Spleen (tissue), 11 donors: ENCODE results near the gene CCNI. TPM values are rescaled to one million over a fixed set of nuclear protein-coding genes. Genes with fewer than 3 reads are reported as not detected.

Source experiments
- DNase-seq: peaks from one replicate; pipeline ENCODE4 v3.0.0-alpha.2; 2020
- H3K27ac ChIP-seq, 8 donors: fragments of 200-600 bp; sonication (generic) in 7 of 8; 1 replicate in 4 of 8; 2 replicates in 4 of 8; pipeline versions ENCODE4 v1.5.0 to v1.8.0; 2016 to 2021; ENCODE audit warnings: inconsistent platforms in 4 of 8, mild to moderate bottlenecking in 4 of 8, moderate library complexity in 1 of 8
- H3K27me3 ChIP-seq, 7 donors: fragments of 200-600 bp; sonication (generic) in 6 of 7; replicated peaks in 1 of 7; 1 replicate in 4 of 7; 2 replicates in 3 of 7; pipeline versions ENCODE4 v1.5.0 to v1.8.0; 2016 to 2021; ENCODE audit warnings: inconsistent platforms in 3 of 7, mild to moderate bottlenecking in 1 of 7
- H3K36me3 ChIP-seq, 6 donors: fragments of 200-600 bp; sonication (generic) in 5 of 6; 1 replicate in 4 of 6; 2 replicates in 2 of 6; pipeline versions ENCODE4 v1.5.0 to v1.8.0; 2016 to 2021; ENCODE audit warnings: inconsistent platforms in 2 of 6
- H3K4me1 ChIP-seq, 6 donors: fragments of 200-600 bp; sonication (generic) in 5 of 6; 1 replicate in 3 of 6; 2 replicates in 3 of 6; pipeline versions ENCODE4 v1.5.0 to v1.8.0; 2016 to 2021; ENCODE audit warnings: inconsistent platforms in 3 of 6
- H3K4me3 ChIP-seq, 8 donors: fragments of 200-600 bp; sonication (generic) in 7 of 8; 1 replicate in 4 of 8; 2 replicates in 4 of 8; pipeline versions ENCODE4 v1.5.0 to v1.8.0; 2016 to 2021; ENCODE audit warnings: inconsistent platforms in 4 of 8, mild to moderate bottlenecking in 4 of 8, moderate library complexity in 2 of 8
- H3K9me3 ChIP-seq, 8 donors: fragments of 200-600 bp; sonication (generic) in 7 of 8; 1 replicate in 4 of 8; 2 replicates in 4 of 8; pipeline versions ENCODE4 v1.5.0 to v1.8.0; 2016 to 2021; ENCODE audit warnings: inconsistent platforms in 4 of 8
- CTCF ChIP-seq, 11 experiments: fragments of 200-600 bp in 7 of 11; fragments of 450-650 bp in 4 of 11; sonication (generic) in 4 of 11; IDR thresholded peaks in 8 of 11; conservative IDR thresholded peaks in 3 of 11; 1 replicate in 7 of 11; 2 replicates in 4 of 11; pipeline versions ENCODE4 v1.4.0 to v1.8.0; 2016 to 2021; ENCODE audit warnings: antibody characterized with exemption in 11 of 11, inconsistent platforms in 4 of 11, mild to moderate bottlenecking in 1 of 11
- POLR2A ChIP-seq, 3 donors: fragments of 450-650 bp; IDR thresholded peaks; one replicate each; pipeline ENCODE4 v1.5.1; 2017; ENCODE audit warnings: antibody characterized with exemption in 3 of 3, mild to moderate bottlenecking in 1 of 3
- POLR2AphosphoS5 ChIP-seq, 3 donors: sonication (generic); formaldehyde crosslinking; IDR thresholded peaks; one replicate each; pipeline ENCODE4 v1.5.1; 2017; ENCODE audit warnings: antibody characterized with exemption in 3 of 3
- WGBS, 5 donors: extraction: QIAGEN DNeasy Blood & Tissue Kit in 3 of 5; methylation state at CpG; one replicate each; pipeline versions ENCODE4 v1.1.5 to v1.1.7; 2013 to 2018; 5-methylcytosine and 5-hydroxymethylcytosine counted together
- intact Hi-C: fragments of 100-400 bp; cut with DNase I; formaldehyde crosslinking; loops from one replicate; pipeline ENCODE4 v1.15.0; 2023; ENCODE audit warnings: low total_unique reads
- polyA plus RNA-seq, 3 donors: library from polyadenylated mRNA; stranded (reverse); fragments of 200-250 nt; gene quantifications; one replicate each; pipeline ENCODE4 v1.2.1, GENCODE V29; 2013
- total RNA-seq, 7 donors: library from RNA; depleted of rRNA in 3 of 7; stranded (reverse); fragments of >200 nt in 3 of 7; fragmentation: NEBNext Ultra II Directional in 4 of 7; extraction: Animal tissue kit (Norgen Biotek cat#: 25700) in 4 of 7; gene quantifications; one replicate each; pipeline versions ENCODE4 v1.1.0 to v1.2.1, GENCODE V29; 2016 to 2021
- donor health status: healthy with polysubstance abuse.
- donor health status: DM: no; HTN: no; CAD: no; lungs with moderate emphysema.
- donor health status: DM: no; HTN: no; CAD: no.
- donor health status: Bipolar disorder and iron deficiency.
- donor health status: healthy.
- donor health status: DM: no; HTN: no; CAD: no.
- donor health status: DM: yes; HTN: yes; CAD: no.

The CCNI gene
- total and polyA plus RNA-seq, 10 donors, result 88.8 to 312 (median 255) TPM

- no peaks in the 10 kb centered on the region for H3K27me3 ChIP-seq
- H3K9me3 ChIP-seq, result no peaks in the 10 kb centered on the region
- no peak overlapping the region for H3K27ac ChIP-seq
- TF ChIP-seq POLR2AphosphoS5 (IDR thresholded peaks at IDR 0.05) (no peak), CTCF (IDR thresholded peaks at IDR 0.05 in 8 of 11, conservative IDR thresholded peaks at IDR 0.05 in 3 of 11) (no peak), POLR2A (IDR thresholded peaks at IDR 0.05) (no peak)
- intact Hi-C loops, result no loop called here
- 82 to 94% (median 88%) methylated on average over 8 of the region's 8 CpGs for WGBS, 5 donors
- H3K4me3 ChIP-seq, result no peak overlapping the region
- H3K4me1 ChIP-seq, result peaks cover 0 to 28% (median 6%) of the 10 kb centered on the region in 6 donors
- DNase-seq, result no peak
- peaks cover 0 to 53% (median 17%) of the 10 kb centered on the region in 6 donors for H3K36me3 ChIP-seq
Measured at GRCh38 chr4:76998251-76998901, 77.4 kb downstream of the CCNI start.

GRCh38 chr4:76997532-76997931, 78.3 kb downstream of the CCNI start:
- no peak for DNase-seq
- H3K4me3 ChIP-seq, result no peak overlapping the region
- H3K27ac ChIP-seq, result no peak overlapping the region
- H3K9me3 ChIP-seq, result no peaks in the 10 kb centered on the region
- H3K4me1 ChIP-seq, result peaks cover 0 to 28% (median 9%) of the 10 kb centered on the region in 6 donors
- intact Hi-C loops, result no loop called here
- peaks cover 0 to 53% (median 17%) of the 10 kb centered on the region in 6 donors for H3K36me3 ChIP-seq
- TF ChIP-seq CTCF (IDR thresholded peaks at IDR 0.05 in 8 of 11, conservative IDR thresholded peaks at IDR 0.05 in 3 of 11) (no peak), POLR2A (IDR thresholded peaks at IDR 0.05) (no peak), POLR2AphosphoS5 (IDR thresholded peaks at IDR 0.05) (no peak)
- WGBS, 5 donors, result 95 to 99% (median 98%) methylated on average over 5 of the region's 5 CpGs
- no peaks in the 10 kb centered on the region for H3K27me3 ChIP-seq

Other genes starting within 250 kb of the CCNI start
- under 1 TPM in 3 of 7 donors, not detected in 4; 0.09 to 0.20 (median 0.19) TPM for gene SOWAHB, start 177.8 kb downstream of the CCNI start, total RNA-seq
- gene SOWAHB, start 177.8 kb downstream of the CCNI start, polyA plus RNA-seq, result not detected
- gene SEPTIN11, start 126.2 kb downstream of the CCNI start, total RNA-seq, result 10 to 100 TPM; 40.7 to 91.9 (median 57.2) TPM
- gene SEPTIN11, start 126.2 kb downstream of the CCNI start, polyA plus RNA-seq, result 10 to 100 TPM in 2 of 3 donors, 1 to 10 TPM in 1; 9.7 to 15.6 (median 10.5) TPM
- gene CCNG2, start 81.2 kb upstream of the CCNI start, total RNA-seq, result 100 to 1,000 TPM in 1 of 7 donors, 10 to 100 TPM in 6; 50.6 to 106 (median 61.6) TPM
- 10 to 100 TPM; 20.2 to 24.9 (median 24.6) TPM for gene CCNG2, start 81.2 kb upstream of the CCNI start, polyA plus RNA-seq